Erythroblast (primary cell): ENCODE results near the gene APC.

Source experiments
- GATA1 ChIP-seq: IDR thresholded peaks from 2 replicates; pipeline ENCODE4 v1.6.1; 2011; ENCODE audit warnings: low read depth, mild to moderate bottlenecking, control low read depth, low read length, moderate library complexity
- POLR2A ChIP-seq: IDR thresholded peaks from 2 replicates; pipeline ENCODE4 v1.6.1; 2011; ENCODE audit warnings: mild to moderate bottlenecking, low read length

DNA sequence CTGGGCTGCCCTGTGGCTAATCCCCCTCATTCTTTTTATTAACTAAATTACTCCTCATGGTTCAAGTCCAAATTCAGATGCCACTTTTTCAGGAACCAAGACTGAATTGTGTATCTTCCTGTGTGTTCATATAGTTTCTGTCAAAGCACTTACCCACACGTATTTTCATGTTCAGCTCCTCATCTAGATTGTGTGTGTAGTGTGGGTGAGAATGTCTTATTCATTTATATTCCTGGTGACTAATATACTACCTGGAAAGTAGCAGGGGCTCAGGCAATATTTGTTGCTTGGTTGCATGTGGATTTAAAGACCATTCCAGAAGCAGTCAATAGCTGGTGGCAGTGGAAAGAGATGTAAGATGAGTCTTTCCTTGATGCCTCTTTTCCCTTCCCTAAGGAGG, 74.9 kb downstream of the APC start:
- TF ChIP-seq POLR2A (no peak), GATA1 (no peak)
